HG02852 (cell line): ENCODE data around the gene SAMD9.
"Not testable (repeated sequence)": the region's sequence is repeated elsewhere in the genome, so short reads cannot be mapped to it uniquely, and the experiment has no call there.

Source experiments
- ATAC-seq: cut with Tn5 transposase; IDR thresholded peaks from one replicate; pipeline ENCODE4 v1.9.1; 2021; ENCODE audit warnings: mild to moderate bottlenecking, moderate library complexity; ENCODE audit not compliant: unreplicated experiment

Gene SAMD9

GRCh38 chr7:93117852-93118530, at the start of gene SAMD9:
Gene SAMD9, minus strand, starts transcription at chr7:93117979. Its CDS starts 11,882 bp downstream, at chr7:93106097.
- peak; percentile 99 for ATAC-seq

- peak; percentile 100 for ATAC-seq
These were observed 47.7 kb upstream of the SAMD9 start for GRCh38 chr7:93165447-93165846.

GRCh38 chr7:93164766-93165165, 47.0 kb upstream of the SAMD9 start:
- no peak for ATAC-seq

- ATAC-seq: no peak
These were observed 43.5 kb upstream of the SAMD9 start for GRCh38 chr7:93161181-93161762.

GRCh38 chr7:93160410-93160809, 42.6 kb upstream of the SAMD9 start:
- no peak for ATAC-seq

GRCh38 chr7:93159490-93159889, 41.7 kb upstream of the SAMD9 start:
- no peak for ATAC-seq

- no peak for ATAC-seq
These were observed 39.1 kb upstream of the SAMD9 start for GRCh38 chr7:93156884-93157283.

GRCh38 chr7:93150200-93150835, 32.5 kb upstream of the SAMD9 start:
- ATAC-seq: no peak

GRCh38 chr7:93148727-93149126, 30.9 kb upstream of the SAMD9 start:
- ATAC-seq: no peak

GRCh38 chr7:93148144-93148543, 30.4 kb upstream of the SAMD9 start, which contains the start of gene SAMD9L:
Gene SAMD9L, minus strand, starts transcription at chr7:93148385. Its CDS starts 12,414 bp downstream, at chr7:93135971.
- peak; percentile 58 for ATAC-seq

GRCh38 chr7:93147363-93147762, 29.6 kb upstream of the SAMD9 start:
- ATAC-seq: peak; percentile 75

GRCh38 chr7:93146472-93147141, 28.8 kb upstream of the SAMD9 start:
- peak; percentile 42 for ATAC-seq

GRCh38 chr7:93146036-93146435, 28.3 kb upstream of the SAMD9 start:
- ATAC-seq: no peak

- no peak for ATAC-seq
These were observed 27.6 kb upstream of the SAMD9 start for GRCh38 chr7:93145354-93145753.

- no peak for ATAC-seq
These were observed 24.3 kb upstream of the SAMD9 start for GRCh38 chr7:93142127-93142526.

GRCh38 chr7:93140582-93141191, 22.9 kb upstream of the SAMD9 start:
- ATAC-seq: no peak

GRCh38 chr7:93138576-93138975, 20.8 kb upstream of the SAMD9 start:
- ATAC-seq: no peak

GRCh38 chr7:93133005-93133404, 15.2 kb upstream of the SAMD9 start:
- ATAC-seq: no peak

- no peak for ATAC-seq
These were observed 14.4 kb upstream of the SAMD9 start for GRCh38 chr7:93132216-93132615.

- not testable (repeated sequence) for ATAC-seq
These were observed 9.2 kb upstream of the SAMD9 start for GRCh38 chr7:93126954-93127353.

- ATAC-seq: not testable (repeated sequence)
These were observed 5.8 kb upstream of the SAMD9 start for GRCh38 chr7:93123532-93123931.
